ENCODE results near the gene JAZF1.

GRCh38 chr7:28065721-28066285, 114.8 kb downstream of the JAZF1 start:
- TF ChIP-seq CTCF (IDR thresholded peaks at IDR 0.05; ENCODE audit: poor library complexity) (no peak), EZH2 (IDR thresholded peaks at IDR 0.05; ENCODE audit: borderline replicate concordance) (no peak), EZH2phosphoT487 (IDR thresholded peaks at IDR 0.05; ENCODE audit: low read depth, severe bottlenecking, unreplicated experiment) (no peak)

All from hepatocyte (in vitro differentiated cells).